Neural crest cell (in vitro differentiated cells): ENCODE data around the gene IL22RA2. TPM values are rescaled to one million over a fixed set of nuclear protein-coding genes. Genes with fewer than 3 reads are reported as not detected.

ENCODE experiments used
- DNase-seq: peaks from one replicate; pipeline ENCODE4 v3.0.0; 2021; ENCODE audit warnings: low read depth, mixed read lengths, low spot score
- H3K27ac Mint-ChIP-seq: one replicate; pipeline ENCODE4 v1.8.0; 2021; ENCODE audit warnings: mild to moderate bottlenecking, mixed read lengths; ENCODE audit not compliant: unreplicated experiment
- H3K27me3 Mint-ChIP-seq: 2 replicates; pipeline ENCODE4 v1.8.0; 2021; ENCODE audit warnings: low read depth, mild to moderate bottlenecking, mixed read lengths
- H3K36me3 Mint-ChIP-seq: 2 replicates; pipeline ENCODE4 v1.8.0; 2021; ENCODE audit warnings: low read depth, mild to moderate bottlenecking, mixed read lengths
- H3K4me1 Mint-ChIP-seq: 2 replicates; pipeline ENCODE4 v1.8.0; 2021; ENCODE audit warnings: mixed read lengths
- H3K4me3 Mint-ChIP-seq: one replicate; pipeline ENCODE4 v1.8.0; 2021; ENCODE audit warnings: mild to moderate bottlenecking, mixed read lengths
- H3K9me3 Mint-ChIP-seq: 2 replicates; pipeline ENCODE4 v1.8.0; 2021; ENCODE audit warnings: mixed read lengths
- CTCF ChIP-seq: fragments of 200-600 bp; sonication (generic); conservative IDR thresholded peaks from 2 replicates; pipeline ENCODE4 v1.5.0; 2021; ENCODE audit warnings: antibody characterized with exemption, mild to moderate bottlenecking
- total RNA-seq: library from RNA; stranded (reverse); gene quantifications from 2 replicates; pipeline ENCODE4 v1.2.1, GENCODE V29; 2021

Gene IL22RA2
- total RNA-seq, 1 donor from 2014 or later = not detected

- Mint-ChIP-seq H3K27ac (no peak overlapping the region), H3K9me3 (peaks cover 15% of the 10 kb centered on the region), H3K4me3 (no peak overlapping the region), H3K27me3 (peaks cover 10% of the 10 kb centered on the region), H3K36me3 (peaks cover 5% of the 10 kb centered on the region), H3K4me1 (no peaks in the 10 kb centered on the region)
- DNase-seq = no peak
- TF ChIP-seq CTCF = no peak
These were observed 15.8 kb downstream of the IL22RA2 start for GRCh38 chr6:137157601-137158000.

GRCh38 chr6:137156650-137157049 lies 16.8 kb downstream of the IL22RA2 start:
- H3K4me3 Mint-ChIP-seq = no peak overlapping the region
- no peak for DNase-seq
- TF ChIP-seq CTCF = no peak
- peaks cover 5% of the 10 kb centered on the region for H3K36me3 Mint-ChIP-seq
- H3K27me3 Mint-ChIP-seq = peaks cover 10% of the 10 kb centered on the region
- no peak overlapping the region for H3K27ac Mint-ChIP-seq
- no peaks in the 10 kb centered on the region for H3K4me1 Mint-ChIP-seq
- H3K9me3 Mint-ChIP-seq = peaks cover 14% of the 10 kb centered on the region

DNA sequence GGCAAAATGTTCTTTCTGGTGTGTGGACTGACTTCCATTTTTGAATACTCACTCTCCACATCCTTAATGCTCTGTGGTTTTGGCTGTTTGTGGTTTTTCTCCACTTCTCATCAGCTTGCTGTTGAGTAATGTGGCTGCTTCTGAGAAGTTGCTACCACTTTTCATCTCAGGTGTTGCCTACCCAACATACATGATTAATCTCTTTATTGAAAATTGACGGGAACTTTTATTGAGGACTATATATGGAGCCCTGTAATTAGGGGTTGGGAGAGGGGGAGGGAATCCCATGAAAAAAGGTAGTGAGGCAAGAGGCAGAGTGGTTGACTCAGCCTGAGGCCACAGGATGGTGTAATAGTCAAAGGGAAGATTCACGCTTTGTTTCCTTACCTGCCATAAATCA lies 17.6 kb downstream of the IL22RA2 start:
- Mint-ChIP-seq H3K36me3 (peaks cover 3% of the 10 kb centered on the region), H3K4me3 (no peak overlapping the region), H3K4me1 (no peaks in the 10 kb centered on the region), H3K27me3 (peaks cover 3% of the 10 kb centered on the region), H3K9me3 (peaks cover 17% of the 10 kb centered on the region), H3K27ac (no peak overlapping the region)
- TF ChIP-seq CTCF = no peak
- DNase-seq = no peak

GRCh38 chr6:137150072-137150471 lies 23.4 kb downstream of the IL22RA2 start:
- Mint-ChIP-seq H3K4me3 (no peak overlapping the region), H3K9me3 (peaks cover 10% of the 10 kb centered on the region), H3K4me1 (no peaks in the 10 kb centered on the region), H3K36me3 (no peaks in the 10 kb centered on the region), H3K27me3 (no peaks in the 10 kb centered on the region), H3K27ac (no peak overlapping the region)
- TF ChIP-seq CTCF = no peak
- no peak for DNase-seq

- no peak for DNase-seq
- no peaks in the 10 kb centered on the region for H3K36me3 Mint-ChIP-seq
- no peaks in the 10 kb centered on the region for H3K4me1 Mint-ChIP-seq
- peaks cover 10% of the 10 kb centered on the region for H3K9me3 Mint-ChIP-seq
- H3K27ac Mint-ChIP-seq = no peak overlapping the region
- no peak overlapping the region for H3K4me3 Mint-ChIP-seq
- TF ChIP-seq CTCF = no peak
- no peaks in the 10 kb centered on the region for H3K27me3 Mint-ChIP-seq
These were observed 24.4 kb downstream of the IL22RA2 start for GRCh38 chr6:137149035-137149393.
